Left ventricle myocardium inferior (tissue), 1 donor: ENCODE measurements around the gene ZNF804A. TPM values are rescaled to one million over a fixed set of nuclear protein-coding genes. Genes with fewer than 3 reads are reported as not detected.

ENCODE experiments used
- DNase-seq: peaks from one replicate; pipeline ENCODE4 v3.0.0-alpha.2; 2020
- H3K27ac ChIP-seq: fragments of 200-600 bp; replicated peaks from 2 replicates; pipeline ENCODE4 v1.8.0; 2021
- H3K27me3 ChIP-seq: fragments of 200-600 bp; 2 replicates; pipeline ENCODE4 v1.8.0; 2021; ENCODE audit warnings: low read depth
- H3K36me3 ChIP-seq: fragments of 200-600 bp; 2 replicates; pipeline ENCODE4 v1.8.0; 2021
- H3K4me1 ChIP-seq: fragments of 200-600 bp; 2 replicates; pipeline ENCODE4 v1.8.0; 2021
- H3K4me3 ChIP-seq: fragments of 200-600 bp; 2 replicates; pipeline ENCODE4 v1.8.0; 2021; ENCODE audit warnings: mild to moderate bottlenecking, moderate library complexity
- H3K9me3 ChIP-seq: fragments of 200-600 bp; replicated peaks from 2 replicates; pipeline ENCODE4 v1.8.0; 2021
- CTCF ChIP-seq: fragments of 200-600 bp; IDR thresholded peaks from 2 replicates; pipeline ENCODE4 v1.8.0; 2021; ENCODE audit warnings: antibody characterized with exemption, mild to moderate bottlenecking, borderline replicate concordance
- intact Hi-C: fragments of 100-400 bp; cut with micrococcal nuclease; formaldehyde crosslinking; loops from one replicate; pipeline ENCODE4 v1.11.0; 2022
- total RNA-seq: library from RNA; stranded (reverse); fragmentation: NEBNext Ultra II Directional; extraction: Animal tissue kit (Norgen Biotek cat#: 25700); gene quantifications from one replicate; pipeline ENCODE4 v1.2.1, GENCODE V29; 2021
- donor health status: DM: no; HTN: yes; CAD: no; lungs with severe emphysema.

Gene ZNF804A
- total RNA-seq, 1 donor from 2014 or later: not detected

- Histone ChIP-seq H3K4me3 (no peak overlapping the region), H3K27me3 (no peaks in the 10 kb centered on the region), H3K36me3 (no peaks in the 10 kb centered on the region), H3K4me1 (no peaks in the 10 kb centered on the region), H3K9me3 (peaks cover 15% of the 10 kb centered on the region), H3K27ac (no peak overlapping the region)
- TF ChIP-seq CTCF: no peak
- intact Hi-C loops: no loop called here
- no peak for DNase-seq
Observed at GRCh38 chr2:184814421-184814820, 216.1 kb downstream of the ZNF804A start.

GRCh38 chr2:184815824-184816223 is 217.5 kb downstream of the ZNF804A start:
- H3K27me3 ChIP-seq: no peaks in the 10 kb centered on the region
- TF ChIP-seq CTCF: no peak
- H3K36me3 ChIP-seq: no peaks in the 10 kb centered on the region
- no peak overlapping the region for H3K27ac ChIP-seq
- intact Hi-C loops: no loop called here
- no peak for DNase-seq
- no peak overlapping the region for H3K4me3 ChIP-seq
- H3K4me1 ChIP-seq: no peaks in the 10 kb centered on the region
- peaks cover 27% of the 10 kb centered on the region for H3K9me3 ChIP-seq

GRCh38 chr2:184824597-184824996 is 226.3 kb downstream of the ZNF804A start:
- Histone ChIP-seq H3K36me3 (no peaks in the 10 kb centered on the region), H3K27me3 (no peaks in the 10 kb centered on the region), H3K27ac (no peak overlapping the region), H3K4me1 (no peaks in the 10 kb centered on the region), H3K4me3 (no peak overlapping the region), H3K9me3 (peaks cover 19% of the 10 kb centered on the region)
- intact Hi-C loops: no loop called here
- no peak for TF ChIP-seq CTCF
- DNase-seq: no peak

GRCh38 chr2:184830531-184830930 is 232.2 kb downstream of the ZNF804A start:
- Histone ChIP-seq H3K9me3 (no peaks in the 10 kb centered on the region), H3K27ac (no peak overlapping the region), H3K27me3 (no peaks in the 10 kb centered on the region), H3K36me3 (no peaks in the 10 kb centered on the region), H3K4me1 (no peaks in the 10 kb centered on the region), H3K4me3 (no peak overlapping the region)
- DNase-seq: no peak
- no peak for TF ChIP-seq CTCF
- intact Hi-C loops: no loop called here

GRCh38 chr2:184834699-184835397 is 236.5 kb downstream of the ZNF804A start:
- no peak for TF ChIP-seq CTCF
- no peak overlapping the region for H3K27ac ChIP-seq
- no peaks in the 10 kb centered on the region for H3K27me3 ChIP-seq
- intact Hi-C loops: no loop called here
- DNase-seq: no peak
- H3K9me3 ChIP-seq: no peaks in the 10 kb centered on the region
- no peak overlapping the region for H3K4me3 ChIP-seq
- H3K4me1 ChIP-seq: no peaks in the 10 kb centered on the region
- H3K36me3 ChIP-seq: no peaks in the 10 kb centered on the region
